ENCODE results near the gene PTPRG. TPM values are rescaled to one million over a fixed set of nuclear protein-coding genes. Genes with fewer than 3 reads are reported as not detected.

The PTPRG gene
- total RNA-seq, 3 donors from 2014 or later (not counting 1 experiment from before 2014, with no cell fraction given), result 1.0 to 2.9 (median 2.5) TPM

DNA sequence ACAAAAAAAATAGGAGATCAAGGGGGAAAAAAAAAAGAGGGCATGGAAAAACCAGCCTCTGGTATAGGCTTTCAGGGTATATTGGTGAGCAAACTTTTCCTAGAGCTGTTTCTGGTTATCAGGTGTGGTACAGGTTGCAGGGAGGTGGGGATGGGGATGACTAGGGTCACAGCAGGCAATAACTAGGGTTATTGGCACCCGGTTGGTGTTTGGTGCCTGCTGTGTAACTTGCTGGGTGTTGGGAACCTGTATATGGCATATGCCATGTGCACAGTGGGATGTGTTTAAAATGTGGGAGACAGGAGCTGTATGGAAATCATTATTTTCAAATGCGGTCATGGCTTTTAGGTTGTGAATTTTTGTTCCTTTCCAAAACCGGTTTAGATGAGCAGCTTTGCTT, 119.2 kb downstream of the PTPRG start:
- ATAC-seq, result no peak
- no peaks in the 10 kb centered on the region for H3K36me3 ChIP-seq (ENCODE audit: control insufficient read depth, insufficient read depth, low read length)
- Mint-ChIP-seq H3K36me3 (no peaks in the 10 kb centered on the region), H3K9me3 (peaks cover 0 to 4% of the 10 kb centered on the region in 2 donors), H3K4me3 (no peak overlapping the region), H3K4me1 (no peaks in the 10 kb centered on the region), H3K27ac (no peak overlapping the region), H3K27me3 (ENCODE audit: low read depth in 2 of 2) (no peaks in the 10 kb centered on the region)
- intact Hi-C loops (cut with micrococcal nuclease), result no loop called here
- TF ChIP-seq, protein P1, sequence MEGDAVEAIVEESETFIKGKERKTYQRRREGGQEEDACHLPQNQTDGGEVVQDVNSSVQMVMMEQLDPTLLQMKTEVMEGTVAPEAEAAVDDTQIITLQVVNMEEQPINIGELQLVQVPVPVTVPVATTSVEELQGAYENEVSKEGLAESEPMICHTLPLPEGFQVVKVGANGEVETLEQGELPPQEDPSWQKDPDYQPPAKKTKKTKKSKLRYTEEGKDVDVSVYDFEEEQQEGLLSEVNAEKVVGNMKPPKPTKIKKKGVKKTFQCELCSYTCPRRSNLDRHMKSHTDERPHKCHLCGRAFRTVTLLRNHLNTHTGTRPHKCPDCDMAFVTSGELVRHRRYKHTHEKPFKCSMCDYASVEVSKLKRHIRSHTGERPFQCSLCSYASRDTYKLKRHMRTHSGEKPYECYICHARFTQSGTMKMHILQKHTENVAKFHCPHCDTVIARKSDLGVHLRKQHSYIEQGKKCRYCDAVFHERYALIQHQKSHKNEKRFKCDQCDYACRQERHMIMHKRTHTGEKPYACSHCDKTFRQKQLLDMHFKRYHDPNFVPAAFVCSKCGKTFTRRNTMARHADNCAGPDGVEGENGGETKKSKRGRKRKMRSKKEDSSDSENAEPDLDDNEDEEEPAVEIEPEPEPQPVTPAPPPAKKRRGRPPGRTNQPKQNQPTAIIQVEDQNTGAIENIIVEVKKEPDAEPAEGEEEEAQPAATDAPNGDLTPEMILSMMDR (IDR thresholded peaks at IDR 0.05), result no peak
- H3K4me1 ChIP-seq (ENCODE audit: control insufficient read depth, insufficient read depth, low read length), result no peaks in the 10 kb centered on the region
- no peaks in the 10 kb centered on the region for H3K27me3 ChIP-seq (ENCODE audit: control insufficient read depth, insufficient read depth, low read length)
- 87% methylated on average over 2 of the region's 3 CpGs for WGBS (ENCODE audit: insufficient coverage)
- no peak overlapping the region for H3K27ac ChIP-seq (ENCODE audit: low read length)
- no peak overlapping the region for H3K4me3 ChIP-seq (ENCODE audit: low read length)
- DNase-seq, result no peak
- no peaks in the 10 kb centered on the region for H3K9me3 ChIP-seq (ENCODE audit: control insufficient read depth, insufficient read depth, low read length)

DNA sequence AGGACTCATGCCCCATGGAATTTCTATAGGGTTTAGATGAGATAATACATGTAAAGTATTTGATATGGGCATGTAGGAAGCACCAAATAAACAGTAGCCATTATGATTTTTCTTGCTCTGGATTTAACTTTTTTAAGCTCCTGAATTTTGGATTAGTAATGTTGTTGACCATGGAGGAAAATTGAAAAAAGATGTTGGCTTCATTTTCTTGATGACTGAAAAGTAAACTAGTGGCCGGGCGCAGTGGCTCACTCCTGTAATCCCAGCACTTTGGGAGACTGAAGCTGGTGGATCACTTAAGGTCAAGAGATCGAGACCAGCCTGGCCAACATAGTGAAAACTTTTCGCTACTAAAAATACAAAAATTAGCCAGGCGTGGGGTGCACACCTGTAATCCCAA, 120.3 kb downstream of the PTPRG start:
- intact Hi-C loops (cut with micrococcal nuclease), result no loop called here
- H3K4me3 ChIP-seq (ENCODE audit: low read length), result no peak overlapping the region
- TF ChIP-seq, protein P1 (IDR thresholded peaks at IDR 0.05), result no peak
- Mint-ChIP-seq H3K4me1 (no peaks in the 10 kb centered on the region), H3K4me3 (no peak overlapping the region), H3K27me3 (ENCODE audit: low read depth in 2 of 2) (no peaks in the 10 kb centered on the region), H3K27ac (no peak overlapping the region), H3K9me3 (peaks cover 0 to 2% of the 10 kb centered on the region in 2 donors), H3K36me3 (no peaks in the 10 kb centered on the region)
- over 99% methylated on average over 5 of the region's 5 CpGs for WGBS (ENCODE audit: insufficient coverage)
- DNase-seq (no peak), ATAC-seq (no peak)
- H3K9me3 ChIP-seq (ENCODE audit: control insufficient read depth, insufficient read depth, low read length), result no peaks in the 10 kb centered on the region
- no peak overlapping the region for H3K27ac ChIP-seq (ENCODE audit: low read length)
- H3K36me3 ChIP-seq (ENCODE audit: control insufficient read depth, insufficient read depth, low read length), result no peaks in the 10 kb centered on the region
- no peaks in the 10 kb centered on the region for H3K27me3 ChIP-seq (ENCODE audit: control insufficient read depth, insufficient read depth, low read length)
- H3K4me1 ChIP-seq (ENCODE audit: control insufficient read depth, insufficient read depth, low read length), result no peaks in the 10 kb centered on the region

DNA sequence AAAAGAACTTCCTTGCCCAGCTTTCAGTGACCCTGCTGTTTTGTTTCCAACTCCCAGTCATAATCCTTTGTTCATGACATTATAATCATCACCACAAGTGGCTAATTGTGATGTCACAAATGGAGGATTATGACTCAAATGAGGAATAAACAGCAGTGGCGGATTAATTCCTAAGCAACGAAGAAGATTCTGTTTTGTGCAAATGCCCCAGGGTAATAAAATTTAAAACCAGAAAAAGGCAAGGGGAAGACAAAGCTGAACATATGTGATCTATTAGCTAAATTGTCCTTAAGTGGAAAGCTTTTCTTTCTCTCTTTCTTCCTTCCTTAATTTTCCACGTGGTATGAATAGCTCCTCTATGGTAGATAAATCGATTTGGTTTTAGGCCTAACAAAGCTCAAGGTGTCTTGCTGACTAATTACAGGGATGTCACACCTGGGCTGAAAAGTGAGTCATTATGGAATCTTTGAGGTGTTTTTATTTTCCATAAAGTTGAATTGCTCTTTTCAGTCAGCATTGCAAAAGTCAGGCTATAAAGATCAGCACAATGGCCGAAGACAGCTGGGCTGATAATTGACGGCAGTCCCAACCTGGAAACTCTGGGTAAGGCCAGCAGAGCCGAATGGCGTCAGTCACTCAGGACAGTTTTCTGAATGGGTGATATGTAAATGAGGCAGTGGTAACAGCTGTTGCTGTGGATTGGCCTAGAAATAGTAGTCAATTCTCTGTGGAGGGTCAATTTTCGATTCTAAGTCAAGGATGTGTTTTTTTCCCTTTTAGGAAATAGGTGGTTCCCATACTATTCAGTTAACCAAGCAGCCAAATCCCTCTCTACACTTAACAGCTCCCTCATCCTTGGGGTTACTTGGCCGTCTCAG, 121.5 kb downstream of the PTPRG start:
- H3K4me1 Mint-ChIP-seq, result no peaks in the 10 kb centered on the region
- Histone ChIP-seq H3K27ac (ENCODE audit: low read length) (no peak overlapping the region), H3K4me1 (ENCODE audit: control insufficient read depth, insufficient read depth, low read length) (no peaks in the 10 kb centered on the region), H3K27me3 (ENCODE audit: control insufficient read depth, insufficient read depth, low read length) (no peaks in the 10 kb centered on the region), H3K9me3 (ENCODE audit: control insufficient read depth, insufficient read depth, low read length) (no peaks in the 10 kb centered on the region), H3K4me3 (ENCODE audit: low read length) (no peak overlapping the region), H3K36me3 (ENCODE audit: control insufficient read depth, insufficient read depth, low read length) (no peaks in the 10 kb centered on the region)
- no peak for ATAC-seq
- no peak for DNase-seq
- H3K36me3 Mint-ChIP-seq, result no peaks in the 10 kb centered on the region
- TF ChIP-seq, protein P1 (IDR thresholded peaks at IDR 0.05), result no peak
- H3K27me3 Mint-ChIP-seq (ENCODE audit: low read depth in 2 of 2), result no peaks in the 10 kb centered on the region
- H3K27ac Mint-ChIP-seq, result no peak overlapping the region
- no peak overlapping the region for H3K4me3 Mint-ChIP-seq
- H3K9me3 Mint-ChIP-seq, result peaks cover 0 to 2% of the 10 kb centered on the region in 2 donors
- WGBS (ENCODE audit: insufficient coverage), result 79% methylated on average over 8 of the region's 10 CpGs
- intact Hi-C loops (cut with micrococcal nuclease), result no loop called here

Measured in natural killer cell (primary cell).